ENCODE data around the gene FCN1. TPM values are rescaled to one million over a fixed set of nuclear protein-coding genes. Genes with fewer than 3 reads are reported as not detected.

The FCN1 gene
- total and polyA plus RNA-seq, 2 donors (not counting 1 experiment from before 2014, with no cell fraction given), result not detected

GRCh38 chr9:134895097-134895496 lies 22.6 kb downstream of the FCN1 start:
- H4K20me1 ChIP-seq (ENCODE audit: control insufficient read depth, extremely low read depth, insufficient read depth, low read length), result no peaks in the 10 kb centered on the region
- no peak for TF ChIP-seq EZH2 (IDR thresholded peaks at IDR 0.05; ENCODE audit: low read length, missing control alignments)
- TF ChIP-seq CTCF (conservative IDR thresholded peaks at IDR 0.05 in 1 of 2, IDR thresholded peaks at IDR 0.05 in 1 of 2; ENCODE audit: low read depth in 1 of 2, low read length in 2 of 2), result no peak
- H3K4me2 ChIP-seq (ENCODE audit: extremely low read depth, insufficient read depth, low read length), result no peak overlapping the region
- H2AFZ ChIP-seq (ENCODE audit: low read length), result no peak overlapping the region
- DNase-seq (ENCODE audit: low read depth in 2 of 2), result peak; percentile 42 to 80
- H3K36me3 ChIP-seq (ENCODE audit: control insufficient read depth, insufficient read depth, low read length), result no peaks in the 10 kb centered on the region
- H3K79me2 ChIP-seq (ENCODE audit: control insufficient read depth, insufficient read depth, low read length), result no peaks in the 10 kb centered on the region
- no peak overlapping the region for H3K27ac ChIP-seq (ENCODE audit: insufficient read depth, low read length)
- no peaks in the 10 kb centered on the region for H3K27me3 ChIP-seq (ENCODE audit: control insufficient read depth, insufficient read depth, low read length)
- no peaks in the 10 kb centered on the region for H3K4me1 ChIP-seq (ENCODE audit: control insufficient read depth, extremely low read depth, insufficient read depth, low read length)
- H3K4me3 ChIP-seq (replicated peaks in 1 of 4; ENCODE audit: control extremely low read depth in 1 of 4, insufficient read depth in 1 of 4, low read depth in 3 of 4, low read length in 4 of 4), result no peak overlapping the region
- no peaks in the 10 kb centered on the region for H3K9me3 ChIP-seq (ENCODE audit: control insufficient read depth, insufficient read depth, low read depth, low read length)
- H3K9ac ChIP-seq (ENCODE audit: insufficient read depth, low read length), result no peak overlapping the region

GRCh38 chr9:134894136-134894860 lies 23.4 kb downstream of the FCN1 start:
- H4K20me1 ChIP-seq (ENCODE audit: control insufficient read depth, extremely low read depth, insufficient read depth, low read length), result no peaks in the 10 kb centered on the region
- H3K36me3 ChIP-seq (ENCODE audit: control insufficient read depth, insufficient read depth, low read length), result no peaks in the 10 kb centered on the region
- H3K4me3 ChIP-seq (replicated peaks in 1 of 4; ENCODE audit: control extremely low read depth in 1 of 4, insufficient read depth in 1 of 4, low read depth in 3 of 4, low read length in 4 of 4), result no peak overlapping the region
- H3K79me2 ChIP-seq (ENCODE audit: control insufficient read depth, insufficient read depth, low read length), result no peaks in the 10 kb centered on the region
- H3K4me1 ChIP-seq (ENCODE audit: control insufficient read depth, extremely low read depth, insufficient read depth, low read length), result no peaks in the 10 kb centered on the region
- no peak overlapping the region for H3K9ac ChIP-seq (ENCODE audit: insufficient read depth, low read length)
- no peak overlapping the region for H3K4me2 ChIP-seq (ENCODE audit: extremely low read depth, insufficient read depth, low read length)
- H3K27me3 ChIP-seq (ENCODE audit: control insufficient read depth, insufficient read depth, low read length), result no peaks in the 10 kb centered on the region
- H2AFZ ChIP-seq (ENCODE audit: low read length), result no peak overlapping the region
- H3K27ac ChIP-seq (ENCODE audit: insufficient read depth, low read length), result no peak overlapping the region
- TF ChIP-seq CTCF (conservative IDR thresholded peaks at IDR 0.05 in 1 of 2, IDR thresholded peaks at IDR 0.05 in 1 of 2; ENCODE audit: low read depth in 1 of 2, low read length in 2 of 2) (no peak), EZH2 (IDR thresholded peaks at IDR 0.05; ENCODE audit: low read length, missing control alignments) (no peak)
- no peaks in the 10 kb centered on the region for H3K9me3 ChIP-seq (ENCODE audit: control insufficient read depth, insufficient read depth, low read depth, low read length)
- no peak for DNase-seq (ENCODE audit: low read depth in 2 of 2)

- Histone ChIP-seq H3K4me3 (replicated peaks in 1 of 4; ENCODE audit: control extremely low read depth in 1 of 4, insufficient read depth in 1 of 4, low read depth in 3 of 4, low read length in 4 of 4) (no peak overlapping the region), H3K27ac (ENCODE audit: insufficient read depth, low read length) (no peak overlapping the region), H3K79me2 (ENCODE audit: control insufficient read depth, insufficient read depth, low read length) (no peaks in the 10 kb centered on the region), H3K9me3 (ENCODE audit: control insufficient read depth, insufficient read depth, low read depth, low read length) (no peaks in the 10 kb centered on the region), H3K36me3 (ENCODE audit: control insufficient read depth, insufficient read depth, low read length) (no peaks in the 10 kb centered on the region), H4K20me1 (ENCODE audit: control insufficient read depth, extremely low read depth, insufficient read depth, low read length) (no peaks in the 10 kb centered on the region), H3K4me1 (ENCODE audit: control insufficient read depth, extremely low read depth, insufficient read depth, low read length) (no peaks in the 10 kb centered on the region), H3K4me2 (ENCODE audit: extremely low read depth, insufficient read depth, low read length) (no peak overlapping the region), H3K9ac (ENCODE audit: insufficient read depth, low read length) (no peak overlapping the region), H2AFZ (ENCODE audit: low read length) (no peak overlapping the region), H3K27me3 (ENCODE audit: control insufficient read depth, insufficient read depth, low read length) (no peaks in the 10 kb centered on the region)
- no peak for DNase-seq (ENCODE audit: low read depth in 2 of 2)
- TF ChIP-seq CTCF (conservative IDR thresholded peaks at IDR 0.05 in 1 of 2, IDR thresholded peaks at IDR 0.05 in 1 of 2; ENCODE audit: low read depth in 1 of 2, low read length in 2 of 2) (no peak), EZH2 (IDR thresholded peaks at IDR 0.05; ENCODE audit: low read length, missing control alignments) (no peak)
Observed at GRCh38 chr9:134892820-134893420, 24.8 kb downstream of the FCN1 start.

All from fibroblast of lung (primary cell).